ENCODE results near the gene CAPS2.

Gene CAPS2

GRCh38 chr12:75302781-75303180 lies 27.3 kb downstream of the CAPS2 start:
- no peak for DNase-seq

GRCh38 chr12:75302225-75302624 lies 27.9 kb downstream of the CAPS2 start:
- DNase-seq, result no peak

- no peak for DNase-seq
Observed at GRCh38 chr12:75294797-75295196, 35.3 kb downstream of the CAPS2 start.

- DNase-seq, result no peak
Observed at GRCh38 chr12:75294336-75294735, 35.8 kb downstream of the CAPS2 start.

GRCh38 chr12:75291014-75291413 lies 39.1 kb downstream of the CAPS2 start:
- DNase-seq, result no peak

GRCh38 chr12:75289753-75290152 lies 40.4 kb downstream of the CAPS2 start:
- no peak for DNase-seq

GRCh38 chr12:75288860-75289259 lies 41.3 kb downstream of the CAPS2 start:
- no peak for DNase-seq

- DNase-seq, result no peak
Observed at GRCh38 chr12:75275702-75276101, 54.4 kb downstream of the CAPS2 start.

GRCh38 chr12:75271576-75271975 lies 58.5 kb downstream of the CAPS2 start:
- DNase-seq, result no peak

- no peak for DNase-seq
Observed at GRCh38 chr12:75270157-75270556, 60.0 kb downstream of the CAPS2 start.

- DNase-seq, result no peak
Observed at GRCh38 chr12:75269209-75269608, 60.9 kb downstream of the CAPS2 start.

- no peak for DNase-seq
Observed at GRCh38 chr12:75260316-75260715, 69.8 kb downstream of the CAPS2 start.

GRCh38 chr12:75259143-75259542 lies 71.0 kb downstream of the CAPS2 start:
- DNase-seq, result no peak

GRCh38 chr12:75257510-75257909 lies 72.6 kb downstream of the CAPS2 start:
- no peak for DNase-seq

GRCh38 chr12:75245108-75245507 lies 85.0 kb downstream of the CAPS2 start:
- no peak for DNase-seq

GRCh38 chr12:75239987-75240386 lies 90.1 kb downstream of the CAPS2 start:
- no peak for DNase-seq

- no peak for DNase-seq
Observed at GRCh38 chr12:75236206-75236605, 93.9 kb downstream of the CAPS2 start.

- no peak for DNase-seq
Observed at GRCh38 chr12:75227132-75227531, 103.0 kb downstream of the CAPS2 start.
